NB4 (cell line): ENCODE data around the gene DNHD1.

ENCODE experiments used
- CTCF ChIP-seq: IDR thresholded peaks from one replicate; pipeline ENCODE4 v1.5.1; 2012; ENCODE audit warnings: low read depth, low read length
- MAX ChIP-seq: IDR thresholded peaks from 2 replicates; pipeline ENCODE4 v1.6.1; 2011; ENCODE audit warnings: low read depth, low read length
- POLR2A ChIP-seq: IDR thresholded peaks from 2 replicates; pipeline ENCODE4 v1.6.1; 2011; ENCODE audit warnings: mild to moderate bottlenecking; ENCODE audit not compliant: insufficient read length; ENCODE audit errors: extremely low read depth

- TF ChIP-seq POLR2A (no peak), CTCF (no peak), MAX (no peak)
These were observed 44.3 kb downstream of the DNHD1 start for GRCh38 chr11:6541356-6541755.
